Measurements from ENCODE around the gene PGRMC2. TPM values are rescaled to one million over a fixed set of nuclear protein-coding genes. Genes with fewer than 3 reads are reported as not detected.

PGRMC2 gene
- total and polyA plus RNA-seq, 2 of the 4 experiments (the other 2 are of a cell fraction) = 13.4 to 40.7 TPM

DNA sequence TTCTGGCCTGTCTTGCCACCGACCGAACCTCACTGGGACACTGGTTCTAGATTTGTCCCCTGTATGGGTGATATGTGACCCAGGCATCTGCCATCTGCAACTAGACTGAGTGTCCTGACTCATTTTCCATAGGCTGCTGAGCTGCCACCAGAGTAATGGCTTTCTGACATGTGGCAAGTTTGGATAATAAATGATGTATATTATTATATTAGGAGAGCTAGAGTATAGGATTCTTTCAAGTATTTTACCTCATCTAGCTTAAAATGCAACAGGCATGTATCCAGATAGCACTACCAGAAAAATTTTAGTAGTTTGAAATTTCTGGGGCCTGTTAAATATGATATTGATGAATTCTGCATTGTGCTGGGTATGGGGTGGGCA is 15.8 kb upstream of the PGRMC2 start:
- ChIA-PET POLR2A (ENCODE audit: unreplicated experiment) (no interaction called here), CTCF (no interaction called here)
- H2BK5ac ChIP-seq (ENCODE audit: low read depth, low read length, poor library complexity, severe bottlenecking) = peak overlapping the region; percentile 43
- peak overlapping the region; percentile 34 to 75; a peak in 1 of 4 replicates for H4K8ac ChIP-seq (ENCODE audit: low read depth in 2 of 2, low read length in 2 of 2)
- 0 out of 3 replicates have a peak overlapping the region, but pooled peaks have one; percentile 4 for H2BK15ac ChIP-seq (ENCODE audit: low read depth, low read length)
- H3K14ac ChIP-seq (replicated peaks; ENCODE audit: low read depth, low read length) = no peak overlapping the region
- H4K5ac ChIP-seq (ENCODE audit: low read depth, low read length) = peak overlapping the region; percentile 69; the same call in 1 of the 2 replicates
- no peaks in the 10 kb centered on the region for H4K20me1 ChIP-seq (ENCODE audit: insufficient read depth, low read length)
- peaks cover 0 to 3% of the 10 kb centered on the region in 2 experiments; a peak in 1 of 4 replicates for H3K79me1 ChIP-seq (ENCODE audit: low read depth in 1 of 2, low read length in 2 of 2)
- H3K4me3 ChIP-seq (ENCODE audit: insufficient read depth, low read depth, low read length) = no peak overlapping the region
- TF ChIP-seq BHLHE40 (IDR thresholded peaks at IDR 0.05; ENCODE audit: low read depth, low read length) = no peak
- no peak for TF ChIP-seq RAD21 (IDR thresholded peaks at IDR 0.05; ENCODE audit: low read length)
- TF ChIP-seq CEBPB (IDR thresholded peaks at IDR 0.05; ENCODE audit: low read depth, low read length) = no peak
- TF ChIP-seq SMC3 (IDR thresholded peaks at IDR 0.05; ENCODE audit: low read depth, low read length) = no peak
- TF ChIP-seq MAFK (IDR thresholded peaks at IDR 0.05; ENCODE audit: low read depth, low read length) = no peak
- TF ChIP-seq POLR2A (IDR thresholded peaks at IDR 0.05; ENCODE audit: low read depth, low read length) = no peak
- no peak for TF ChIP-seq RFX5 (IDR thresholded peaks at IDR 0.05; ENCODE audit: low read depth, low read length)
- no peak for TF ChIP-seq MXI1 (IDR thresholded peaks at IDR 0.05; ENCODE audit: borderline replicate concordance, low read depth, low read length)
- no peak for TF ChIP-seq FOS (IDR thresholded peaks at IDR 0.05; ENCODE audit: low read depth, low read length)
- TF ChIP-seq CHD1 (IDR thresholded peaks at IDR 0.05; ENCODE audit: low read depth, low read length) = no peak
- TF ChIP-seq, protein P1, sequence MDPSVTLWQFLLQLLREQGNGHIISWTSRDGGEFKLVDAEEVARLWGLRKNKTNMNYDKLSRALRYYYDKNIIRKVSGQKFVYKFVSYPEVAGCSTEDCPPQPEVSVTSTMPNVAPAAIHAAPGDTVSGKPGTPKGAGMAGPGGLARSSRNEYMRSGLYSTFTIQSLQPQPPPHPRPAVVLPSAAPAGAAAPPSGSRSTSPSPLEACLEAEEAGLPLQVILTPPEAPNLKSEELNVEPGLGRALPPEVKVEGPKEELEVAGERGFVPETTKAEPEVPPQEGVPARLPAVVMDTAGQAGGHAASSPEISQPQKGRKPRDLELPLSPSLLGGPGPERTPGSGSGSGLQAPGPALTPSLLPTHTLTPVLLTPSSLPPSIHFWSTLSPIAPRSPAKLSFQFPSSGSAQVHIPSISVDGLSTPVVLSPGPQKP (IDR thresholded peaks at IDR 0.05; ENCODE audit: borderline replicate concordance, low read depth, low read length) = no peak
- H2BK120ac ChIP-seq (ENCODE audit: low read depth, low read length) = peak overlapping the region; percentile 53; the same call in 1 of the 2 replicates
- WGBS, 2 experiments (ENCODE audit: extremely low coverage in 2 of 2, insufficient read length in 1 of 2) = no CpG with 5 or more reads among the region's 2 CpGs
- H2BK20ac ChIP-seq (ENCODE audit: low read depth, low read length) = peak overlapping the region; percentile 25; the same call in 1 of the 2 replicates
- H3K4me2 ChIP-seq (ENCODE audit: low read depth, low read length) = no peak overlapping the region
- 0 out of 2 replicates have a peak overlapping the region, but pooled peaks have one; percentile 58 for H2AK5ac ChIP-seq (ENCODE audit: low read depth, low read length)
- dilution Hi-C loops (cut with HindIII; ENCODE audit: low sequenced_read_pairs, unreplicated experiment) = no loop called here
- H3K36me3 ChIP-seq (ENCODE audit: control insufficient read depth, insufficient read depth, low read length) = peaks cover 5% of the 10 kb centered on the region; the same call in 1 of the 2 replicates
- peak overlapping the region; percentile 6; the same call in 1 of the 2 replicates for H3K18ac ChIP-seq (ENCODE audit: low read depth, low read length)
- BruUV-seq (replicated peaks) = no TSS peak
- H2AK9ac ChIP-seq (replicated peaks; ENCODE audit: low read depth, low read length, poor library complexity) = no peak overlapping the region
- no peak overlapping the region for H3K23ac ChIP-seq (ENCODE audit: low read depth, low read length)
- ATAC-seq (ENCODE audit: low read depth) = no peak
- no peak overlapping the region for H3K9ac ChIP-seq (ENCODE audit: low read depth, low read length)
- H3K27ac ChIP-seq (ENCODE audit: insufficient read depth, low read length) = no peak overlapping the region
- peak overlapping the region; percentile 73 for H3K4ac ChIP-seq (ENCODE audit: low read depth, low read length)
- no peaks in the 10 kb centered on the region for H3K27me3 ChIP-seq (ENCODE audit: control insufficient read depth, insufficient read depth, low read length)
- DNase-seq = no peak
- H3K4me1 ChIP-seq (ENCODE audit: control insufficient read depth, insufficient read depth, low read length) = peaks cover 9% of the 10 kb centered on the region
- H3K9me1 ChIP-seq (ENCODE audit: insufficient read depth, low read length) = peaks cover 5% of the 10 kb centered on the region; the same call in 1 of the 2 replicates
- in situ Hi-C loops (cut with MboI; ENCODE audit: low sequenced_read_pairs) = no loop called here
- no peaks in the 10 kb centered on the region for H3K9me3 ChIP-seq (ENCODE audit: control insufficient read depth, insufficient read depth, low read length)
- intact Hi-C loops (cut with micrococcal nuclease) = no loop called here
- H3K56ac ChIP-seq (ENCODE audit: extremely low read depth, insufficient read depth, low read length) = no peak overlapping the region
- H2AFZ ChIP-seq (replicated peaks; ENCODE audit: low read length, poor library complexity) = no peak overlapping the region
- H4K91ac ChIP-seq (ENCODE audit: insufficient read depth, low read depth, low read length) = peak overlapping the region; percentile 73

Data from IMR-90 (cell line).